Measurements from ENCODE around the gene MOB1B.
"Not testable (repeated sequence)": the region's sequence is repeated elsewhere in the genome, so short reads cannot be mapped to it uniquely, and the experiment has no call there.

Gene MOB1B

DNA sequence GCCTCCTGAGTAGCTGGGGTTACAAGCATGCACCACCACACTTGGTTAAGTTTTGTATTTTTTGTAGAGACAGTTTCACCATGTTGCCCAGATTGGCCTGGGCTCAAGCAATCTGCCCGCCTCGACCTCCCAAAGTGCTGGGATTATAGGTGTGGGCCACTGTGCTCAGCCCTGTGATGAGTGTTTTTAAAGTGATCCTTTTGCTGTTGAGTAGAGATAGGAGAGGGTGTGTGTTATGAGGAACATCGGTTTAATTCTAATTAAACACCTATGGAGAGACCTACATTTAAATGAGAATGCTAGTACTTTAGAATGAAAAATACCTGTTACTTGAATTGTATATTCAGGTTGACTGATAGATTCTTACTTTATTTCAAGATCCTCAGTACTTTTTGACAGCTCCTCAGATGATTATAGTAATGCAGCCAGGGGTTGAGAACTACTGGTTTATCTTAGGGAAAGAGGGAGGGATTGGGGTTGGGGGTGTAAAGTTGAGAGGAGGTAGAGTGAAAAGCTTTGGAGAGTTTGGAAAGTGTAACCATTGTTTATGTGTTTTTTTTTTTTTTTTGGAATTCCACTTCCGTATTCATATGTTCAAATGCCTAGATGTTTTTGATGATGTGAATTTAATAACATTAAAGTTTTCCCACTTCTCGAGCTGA lies 54.5 kb downstream of the MOB1B start:
- DNase-seq (ENCODE audit: low read depth in 2 of 2), result no peak

GRCh38 chr4:70958681-70959080 lies 56.5 kb downstream of the MOB1B start:
- no peak for DNase-seq (ENCODE audit: low read depth in 2 of 2)

- no peak for DNase-seq (ENCODE audit: low read depth in 2 of 2)
Observed at GRCh38 chr4:70969076-70969475, 66.9 kb downstream of the MOB1B start.

DNA sequence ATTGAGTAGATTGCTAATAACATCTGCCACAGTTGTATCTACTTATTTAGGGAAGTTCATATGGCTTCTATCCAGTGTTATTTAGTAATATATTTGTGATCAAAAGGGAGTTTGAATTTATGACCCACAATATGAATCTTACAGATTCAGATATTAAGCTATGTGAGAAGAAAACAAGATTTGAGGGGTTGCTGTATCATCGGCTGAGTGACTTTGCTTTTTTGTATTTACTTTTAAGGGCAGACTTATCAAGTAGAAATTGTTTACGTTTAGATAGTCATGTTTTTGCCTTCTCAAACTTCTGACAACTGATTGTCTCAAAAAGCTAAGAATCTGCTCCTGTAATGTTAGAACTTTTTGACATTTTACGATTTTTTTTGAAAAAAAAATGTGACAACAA lies 74.1 kb downstream of the MOB1B start:
- DNase-seq (ENCODE audit: low read depth in 2 of 2), result no peak

- no peak for DNase-seq (ENCODE audit: low read depth in 2 of 2)
Observed at GRCh38 chr4:70979445-70980008, 77.4 kb downstream of the MOB1B start.

GRCh38 chr4:70980196-70980595 lies 78.0 kb downstream of the MOB1B start:
- no peak for DNase-seq (ENCODE audit: low read depth in 2 of 2)

DNA sequence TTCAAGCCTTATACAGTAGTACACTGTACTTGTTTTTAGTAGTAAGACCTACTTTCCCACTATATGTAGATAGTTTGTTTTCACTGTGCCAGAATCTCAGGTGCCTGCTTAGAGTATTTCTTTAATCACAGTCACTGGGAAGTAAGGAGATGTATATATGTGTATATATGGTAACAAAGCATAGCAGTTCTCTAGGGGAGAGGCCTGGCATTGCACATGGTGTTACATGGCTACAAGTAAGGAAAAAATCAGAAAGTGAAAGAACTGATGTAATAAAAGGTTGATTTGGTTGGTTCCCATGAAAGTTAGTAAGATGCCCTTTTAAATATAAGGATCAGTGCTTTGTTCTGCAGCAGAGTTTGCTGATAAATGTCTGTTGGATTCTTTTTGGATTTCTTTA lies 81.9 kb downstream of the MOB1B start:
- no peak for DNase-seq (ENCODE audit: low read depth in 2 of 2)

DNA sequence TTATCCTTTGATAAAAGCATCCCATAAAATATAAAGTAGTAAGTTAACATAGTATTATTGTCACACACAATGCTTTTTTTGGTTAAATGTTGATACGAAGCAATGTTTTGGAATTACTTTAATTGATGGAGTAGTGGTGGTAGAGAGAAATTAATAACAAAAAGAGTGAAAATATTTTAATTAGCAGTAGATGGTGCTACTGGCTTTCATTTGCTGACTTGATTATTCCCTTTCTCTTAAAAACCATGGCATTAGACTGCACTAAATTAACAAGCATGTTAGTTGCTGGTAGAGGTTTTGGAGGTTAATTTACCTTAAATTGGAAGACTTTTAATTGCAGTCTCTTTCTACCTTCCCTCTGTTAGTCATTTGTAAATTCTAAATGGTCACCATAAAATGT lies 82.4 kb downstream of the MOB1B start:
- DNase-seq (ENCODE audit: low read depth in 2 of 2), result no peak

DNA sequence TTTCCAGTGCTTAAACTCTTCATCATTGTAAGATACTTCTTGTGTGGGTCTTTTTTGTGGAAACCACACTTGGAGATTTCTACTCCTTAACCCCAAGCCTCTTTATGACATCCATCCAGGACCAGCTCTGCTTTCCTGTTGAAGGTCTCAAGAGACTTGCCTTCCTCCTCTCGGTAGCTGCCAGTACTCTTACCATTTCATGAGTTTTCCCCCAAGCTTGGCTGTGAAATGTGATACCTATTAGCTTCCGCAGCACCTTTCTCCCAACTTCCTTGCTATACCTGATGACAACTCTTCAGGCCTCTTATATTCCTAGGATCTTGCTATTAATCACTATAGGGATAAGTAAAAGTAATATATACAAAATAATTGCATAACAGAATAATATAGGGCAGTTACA lies 89.4 kb downstream of the MOB1B start:
- DNase-seq (ENCODE audit: low read depth in 2 of 2), result no peak

GRCh38 chr4:70992391-70992881 lies 90.3 kb downstream of the MOB1B start:
- no peak for DNase-seq (ENCODE audit: low read depth in 2 of 2)

DNA sequence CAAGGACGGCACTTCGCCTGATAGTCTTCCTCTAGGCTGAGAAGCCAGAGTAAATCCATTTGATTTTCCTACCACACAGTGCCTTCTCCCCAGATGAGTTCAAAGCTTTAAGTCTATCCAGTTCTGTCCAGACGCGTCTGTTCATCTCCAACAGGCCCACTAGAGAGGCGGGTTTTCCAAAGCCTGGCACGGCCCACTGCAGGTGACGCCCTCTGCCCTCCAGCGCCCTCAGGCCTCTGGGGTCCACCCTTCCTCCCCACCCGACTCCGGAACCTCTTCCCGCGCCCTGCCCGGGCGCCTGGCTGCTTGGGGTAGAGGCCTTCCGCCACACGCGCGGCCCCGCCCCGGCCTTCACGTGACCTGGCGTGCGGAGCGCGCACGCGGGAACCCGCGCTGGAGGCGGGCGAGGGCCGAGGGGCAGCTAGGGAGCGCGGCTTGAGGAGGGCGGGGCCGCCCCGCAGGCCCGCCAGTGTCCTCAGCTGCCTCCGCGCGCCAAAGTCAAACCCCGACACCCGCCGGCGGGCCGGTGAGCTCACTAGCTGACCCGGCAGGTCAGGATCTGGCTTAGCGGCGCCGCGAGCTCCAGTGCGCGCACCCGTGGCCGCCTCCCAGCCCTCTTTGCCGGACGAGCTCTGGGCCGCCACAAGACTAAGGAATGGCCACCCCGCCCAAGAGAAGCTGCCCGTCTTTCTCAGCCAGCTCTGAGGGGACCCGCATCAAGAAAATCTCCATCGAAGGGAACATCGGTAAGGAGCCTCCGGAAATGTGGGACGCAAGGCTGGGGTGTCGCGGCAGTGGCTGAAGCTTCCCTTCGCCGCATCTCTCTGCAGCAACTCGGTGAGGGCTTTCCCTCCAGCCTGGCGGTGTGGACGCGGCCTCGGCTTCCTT lies 91.3 kb downstream of the MOB1B start, which contains the start of gene DCK:
Gene DCK, plus strand, starts transcription at position 469 of the 888 bp plus-strand sequence. Its CDS starts 187 bp downstream, at position 656.
- DNase-seq (ENCODE audit: low read depth in 2 of 2), result peak; percentile 64 to 69

GRCh38 chr4:70994069-70994366 lies 91.8 kb downstream of the MOB1B start:
- no peak for DNase-seq (ENCODE audit: low read depth in 2 of 2)

DNA sequence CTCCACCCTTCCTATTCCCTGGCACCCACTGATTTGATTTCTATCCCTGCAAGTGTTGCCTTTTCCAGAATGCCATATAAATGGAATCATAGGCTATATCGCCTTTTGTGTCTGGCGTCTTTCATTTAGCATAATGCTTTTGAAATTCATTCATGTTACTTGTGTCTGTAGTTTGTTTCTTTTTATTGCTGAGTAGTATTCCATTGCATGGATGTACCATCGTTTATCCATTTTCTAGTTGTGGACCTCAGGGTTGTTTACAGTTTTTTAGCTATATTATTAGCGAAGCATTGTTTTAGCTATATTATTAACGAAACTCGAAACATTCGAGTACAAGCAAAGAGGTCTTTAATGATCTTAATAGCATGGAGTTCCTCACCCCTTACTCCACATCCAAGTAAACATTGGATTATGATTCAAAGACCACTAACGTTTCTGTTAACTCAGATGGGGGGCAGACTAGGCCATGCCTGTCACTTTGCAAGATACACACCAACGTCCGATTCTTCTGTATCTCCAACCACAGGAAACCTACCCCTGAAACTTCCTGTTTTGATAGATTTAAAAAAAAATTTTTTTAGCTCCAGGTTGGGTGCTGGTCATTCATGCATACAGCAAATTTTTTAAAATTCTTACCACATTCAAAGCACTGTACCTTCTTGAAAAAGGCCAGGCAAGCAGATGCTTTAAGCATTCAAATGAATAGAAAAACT lies 92.4 kb downstream of the MOB1B start:
- DNase-seq (ENCODE audit: low read depth in 2 of 2), result no peak

DNA sequence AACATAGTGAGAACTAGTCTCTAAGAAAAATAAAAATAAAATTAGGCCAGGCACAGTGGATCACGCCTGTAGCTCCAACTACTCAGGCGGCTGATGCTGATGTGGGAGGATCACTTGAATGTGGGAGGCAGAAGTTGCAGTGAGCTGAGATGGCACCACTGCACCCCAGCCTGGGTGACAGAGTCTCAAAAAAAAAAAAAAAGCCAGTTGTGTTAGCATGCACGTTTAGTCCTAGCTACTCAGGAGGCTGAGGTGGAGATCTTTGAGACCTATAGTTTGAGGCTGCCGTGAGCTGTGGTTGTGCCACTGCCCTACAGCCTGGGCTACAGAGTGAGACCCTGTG lies 93.8 kb downstream of the MOB1B start:
- no peak for DNase-seq (ENCODE audit: low read depth in 2 of 2)

GRCh38 chr4:70997036-70997435 lies 94.9 kb downstream of the MOB1B start:
- DNase-seq (ENCODE audit: low read depth in 2 of 2), result no peak

GRCh38 chr4:70997546-70997945 lies 95.4 kb downstream of the MOB1B start:
- DNase-seq (ENCODE audit: low read depth in 2 of 2), result no peak

DNA sequence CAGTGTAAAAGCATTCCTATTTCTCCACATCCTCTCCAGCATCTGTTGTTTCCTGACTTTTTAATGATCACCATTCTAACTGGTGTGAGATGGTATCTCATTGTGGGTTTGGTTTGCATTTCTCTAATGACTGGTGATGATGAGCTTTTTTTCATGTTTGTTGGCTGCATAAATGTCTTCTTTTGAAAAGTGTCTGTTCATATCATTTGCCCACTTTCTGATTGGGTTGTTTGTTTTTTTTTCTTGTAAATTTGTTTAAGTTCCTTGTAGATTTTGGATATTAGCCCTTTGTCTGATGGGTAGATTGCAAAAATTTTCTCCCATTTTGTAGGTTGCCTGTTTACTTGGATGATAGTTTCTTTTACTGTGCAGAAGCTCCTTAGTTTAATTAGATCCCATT lies 97.5 kb downstream of the MOB1B start:
- DNase-seq (ENCODE audit: low read depth in 2 of 2), result not testable (repeated sequence)

DNA sequence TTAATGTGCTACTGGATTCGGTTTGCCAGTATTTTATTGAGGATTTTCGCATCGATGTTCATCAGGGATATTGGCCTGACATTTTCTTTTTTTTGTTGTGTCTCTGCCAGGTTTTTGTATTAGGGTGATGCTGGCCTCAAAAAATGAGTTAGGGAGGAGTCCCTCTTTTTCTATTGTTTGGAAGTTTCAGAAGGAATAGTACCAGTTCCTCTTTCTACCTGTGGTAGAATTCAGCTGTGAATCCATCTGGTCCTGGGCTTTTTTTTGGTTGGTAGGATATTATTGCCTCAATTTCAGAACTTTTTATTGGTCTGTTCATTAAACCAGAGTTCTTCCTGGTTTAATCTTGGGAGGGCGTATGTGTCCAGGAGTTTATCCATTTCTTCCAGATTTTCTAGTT lies 99.2 kb downstream of the MOB1B start:
- not testable (repeated sequence) for DNase-seq (ENCODE audit: low read depth in 2 of 2)

DNA sequence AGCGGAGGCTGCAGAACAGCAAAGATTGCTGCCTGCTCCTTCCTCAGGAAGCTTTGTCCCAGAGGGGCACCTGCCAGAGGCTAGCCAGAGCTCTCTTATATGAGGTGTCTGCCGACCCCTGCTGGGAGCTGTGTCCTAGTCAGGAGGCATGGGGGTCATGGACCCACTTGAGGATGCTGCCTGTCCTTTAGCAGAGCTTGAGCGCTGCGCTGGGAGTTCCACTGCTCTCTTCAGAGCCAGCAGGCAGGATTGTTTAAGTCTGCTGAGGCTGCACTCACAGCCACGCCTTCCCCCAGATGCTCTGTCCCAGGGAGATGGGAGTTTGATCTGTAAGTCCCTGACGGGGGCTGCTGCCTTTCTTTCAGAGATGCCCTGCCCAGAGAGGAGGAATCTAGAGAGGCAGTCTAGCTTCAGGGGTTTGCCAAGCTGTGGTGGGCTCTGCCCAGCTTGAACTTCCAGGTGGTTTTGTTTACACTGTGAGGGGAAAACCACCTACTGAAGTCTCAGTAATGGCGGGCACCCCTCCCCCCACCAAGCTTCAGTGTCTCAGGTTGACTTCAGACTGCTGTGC lies 102.2 kb downstream of the MOB1B start:
- no peak for DNase-seq (ENCODE audit: low read depth in 2 of 2)

DNA sequence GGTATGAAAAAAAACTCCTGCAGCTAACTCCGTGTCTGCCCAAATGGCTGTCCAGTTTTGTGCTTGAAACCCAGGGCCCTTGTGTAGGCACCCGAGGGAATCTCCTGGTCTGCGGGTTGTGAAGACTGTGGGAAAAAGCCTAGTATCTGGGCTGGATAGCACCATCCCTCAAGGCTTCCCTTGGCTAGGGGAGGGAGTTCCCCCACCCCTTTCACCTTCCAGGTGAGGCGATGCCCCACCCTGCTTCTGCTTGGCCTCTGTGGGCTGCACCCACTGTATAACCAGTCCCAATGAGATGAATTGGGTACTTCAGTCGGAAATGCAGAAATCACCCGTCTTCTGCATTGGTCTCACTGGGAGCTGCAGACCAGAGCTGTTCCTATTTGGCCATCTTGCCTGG lies 102.9 kb downstream of the MOB1B start:
- DNase-seq (ENCODE audit: low read depth in 2 of 2), result not testable (repeated sequence)

GRCh38 chr4:71006203-71006907 lies 104.2 kb downstream of the MOB1B start:
- no peak for DNase-seq (ENCODE audit: low read depth in 2 of 2)

Measured in stimulated activated CD8-positive, alpha-beta memory T cell treated with anti-CD3 and anti-CD28 coated beads, Interleukin-2, amount 100 ng/mL, for 1 hour (primary cell).